Measurements from ENCODE around the gene GPR157. TPM values are rescaled to one million over a fixed set of nuclear protein-coding genes. Genes with fewer than 3 reads are reported as not detected.

The GPR157 gene
- total RNA-seq, 2 donors from 2014 or later, result 2.3 to 5.0 TPM

GRCh38 chr1:9108056-9108665 is 20.7 kb downstream of the GPR157 start:
- Histone ChIP-seq H3K4me3 (ENCODE audit: low read length) (no peak overlapping the region), H3K4me1 (ENCODE audit: control insufficient read depth, insufficient read depth, low read length) (no peaks in the 10 kb centered on the region), H3K9ac (ENCODE audit: extremely low read depth, low read length, poor library complexity, severe bottlenecking) (no peak overlapping the region), H3K36me3 (ENCODE audit: control insufficient read depth, insufficient read depth, low read length) (no peaks in the 10 kb centered on the region), H3K9me3 (ENCODE audit: control insufficient read depth, low read length) (no peaks in the 10 kb centered on the region), H3K27ac (ENCODE audit: low read depth, low read length) (no peak overlapping the region), H3K27me3 (ENCODE audit: control insufficient read depth, insufficient read depth, low read length, poor library complexity, severe bottlenecking) (no peaks in the 10 kb centered on the region)
- Mint-ChIP-seq H3K9me3 (no peaks in the 10 kb centered on the region), H3K27me3 (ENCODE audit: insufficient read depth) (peaks cover 5% of the 10 kb centered on the region), H3K27ac (no peak overlapping the region), H3K4me3 (no peak overlapping the region), H3K36me3 (ENCODE audit: low read depth) (no peaks in the 10 kb centered on the region), H3K4me1 (peaks cover 6% of the 10 kb centered on the region)
- WGBS, 2 experiments (ENCODE audit: insufficient coverage in 1 of 2, insufficient read length in 1 of 2), result 91 to 96% methylated on average over 8 to 12 of the region's 12 CpGs
- no peak for DNase-seq
- no peak for TF ChIP-seq CTCF (conservative IDR thresholded peaks at IDR 0.05)

GRCh38 chr1:9107136-9107535 is 21.8 kb downstream of the GPR157 start:
- Histone ChIP-seq H3K36me3 (ENCODE audit: control insufficient read depth, insufficient read depth, low read length) (no peaks in the 10 kb centered on the region), H3K9me3 (ENCODE audit: control insufficient read depth, low read length) (no peaks in the 10 kb centered on the region), H3K4me3 (ENCODE audit: low read length) (no peak overlapping the region), H3K27ac (ENCODE audit: low read depth, low read length) (no peak overlapping the region), H3K9ac (ENCODE audit: extremely low read depth, low read length, poor library complexity, severe bottlenecking) (no peak overlapping the region), H3K4me1 (ENCODE audit: control insufficient read depth, insufficient read depth, low read length) (no peaks in the 10 kb centered on the region), H3K27me3 (ENCODE audit: control insufficient read depth, insufficient read depth, low read length, poor library complexity, severe bottlenecking) (no peaks in the 10 kb centered on the region)
- peaks cover 1% of the 10 kb centered on the region for H3K4me1 Mint-ChIP-seq
- WGBS, 2 experiments (ENCODE audit: insufficient coverage in 1 of 2, insufficient read length in 1 of 2), result 83 to 95% methylated on average over 2 to 4 of the region's 4 CpGs
- H3K27me3 Mint-ChIP-seq (ENCODE audit: insufficient read depth), result peaks cover 5% of the 10 kb centered on the region
- H3K36me3 Mint-ChIP-seq (ENCODE audit: low read depth), result no peaks in the 10 kb centered on the region
- no peak overlapping the region for H3K4me3 Mint-ChIP-seq
- TF ChIP-seq CTCF (conservative IDR thresholded peaks at IDR 0.05), result no peak
- H3K27ac Mint-ChIP-seq, result no peak overlapping the region
- DNase-seq, result no peak
- H3K9me3 Mint-ChIP-seq, result no peaks in the 10 kb centered on the region

GRCh38 chr1:9106286-9106685 is 22.6 kb downstream of the GPR157 start:
- DNase-seq, result no peak
- peaks cover 3% of the 10 kb centered on the region for H3K4me1 Mint-ChIP-seq
- H3K4me3 ChIP-seq (ENCODE audit: low read length), result no peak overlapping the region
- no peak for TF ChIP-seq CTCF (conservative IDR thresholded peaks at IDR 0.05)
- no peaks in the 10 kb centered on the region for H3K4me1 ChIP-seq (ENCODE audit: control insufficient read depth, insufficient read depth, low read length)
- H3K9ac ChIP-seq (ENCODE audit: extremely low read depth, low read length, poor library complexity, severe bottlenecking), result no peak overlapping the region
- no peaks in the 10 kb centered on the region for H3K36me3 ChIP-seq (ENCODE audit: control insufficient read depth, insufficient read depth, low read length)
- no peak overlapping the region for H3K27ac Mint-ChIP-seq
- H3K27me3 ChIP-seq (ENCODE audit: control insufficient read depth, insufficient read depth, low read length, poor library complexity, severe bottlenecking), result no peaks in the 10 kb centered on the region
- WGBS, 2 experiments (ENCODE audit: insufficient coverage in 1 of 2, insufficient read length in 1 of 2), result 93% methylated on average over 14 of the region's 14 CpGs; no CpG with 5 or more reads in 1 of the 2 experiments
- H3K36me3 Mint-ChIP-seq (ENCODE audit: low read depth), result no peaks in the 10 kb centered on the region
- no peaks in the 10 kb centered on the region for H3K9me3 ChIP-seq (ENCODE audit: control insufficient read depth, low read length)
- no peak overlapping the region for H3K4me3 Mint-ChIP-seq
- H3K27me3 Mint-ChIP-seq (ENCODE audit: insufficient read depth), result peaks cover 2% of the 10 kb centered on the region
- no peaks in the 10 kb centered on the region for H3K9me3 Mint-ChIP-seq
- no peak overlapping the region for H3K27ac ChIP-seq (ENCODE audit: low read depth, low read length)
